ENCODE data around the gene FZD7. TPM values are rescaled to one million over a fixed set of nuclear protein-coding genes. Genes with fewer than 3 reads are reported as not detected.

Gene FZD7
- 3.2 and 6.0 TPM in 2 replicates for total RNA-seq

GRCh38 chr2:202033317-202034248, at the start of gene FZD7:
Gene FZD7 (plus strand): TSS chr2:202033855. CDS start chr2:202034648, 793 bp downstream.

DNA sequence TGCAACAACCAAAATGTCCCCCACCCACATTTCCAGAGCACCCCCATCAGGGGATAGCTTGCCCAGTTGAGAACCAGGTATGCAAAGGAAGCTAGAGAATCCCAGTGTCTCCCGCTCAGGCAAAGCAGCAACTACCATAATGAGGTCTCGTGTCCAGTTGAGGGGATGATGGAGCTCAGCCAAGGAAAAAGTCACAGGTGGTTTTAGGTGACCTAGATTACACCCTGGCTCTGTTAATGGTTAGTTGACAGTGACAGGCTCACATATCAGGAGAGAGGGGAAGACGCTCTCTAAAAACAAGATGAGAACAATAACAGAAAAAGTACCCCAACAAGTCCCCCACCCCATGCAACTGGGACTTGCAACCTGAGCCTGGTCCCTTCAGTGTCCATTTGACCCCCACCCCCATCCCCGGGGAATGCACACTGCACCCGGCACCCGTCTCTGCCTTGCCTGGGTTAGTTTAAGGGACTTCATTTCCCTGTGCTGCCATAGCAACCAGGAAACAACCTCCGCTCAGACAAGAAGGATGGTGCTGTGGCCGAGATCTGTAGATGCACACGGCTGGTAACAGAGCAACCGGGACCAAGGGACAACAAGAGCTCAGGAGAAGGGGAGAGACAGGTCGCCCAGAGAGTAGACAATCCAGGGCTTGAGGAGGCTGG, 39.2 kb downstream of the FZD7 start, which contains the start of gene KIAA2012:
Gene KIAA2012 (plus strand): TSS at position 519 of the 665 bp plus-strand sequence. CDS start 373 bp downstream, outside the sequence.

Other genes starting within 250 kb of the FZD7 start
- not detected in 2 replicates for gene CDK15, start 227.3 kb upstream of the FZD7 start, total RNA-seq
- not detected in 2 replicates for gene KIAA2012, start 39.4 kb downstream of the FZD7 start, total RNA-seq
- 75.1 and 98.5 TPM in 2 replicates for gene SUMO1, start 204.7 kb downstream of the FZD7 start, total RNA-seq
- gene NOP58, start 231.9 kb downstream of the FZD7 start, total RNA-seq, result 62.6 and 71.1 TPM in 2 replicates